GM10266 (cell line): Measurements from ENCODE around the gene WDR44.

Experiments
- DNase-seq: peaks from one replicate; pipeline ENCODE4 v3.0.0; 2012; ENCODE audit errors: extremely low spot score
- TF ChIP-seq, protein P1 (sequence below): IDR thresholded peaks from 2 replicates; pipeline ENCODE4 v1.5.1; 2012; ENCODE audit warnings: mild to moderate bottlenecking, low read depth; ENCODE audit not compliant: control insufficient read depth, insufficient read depth; ENCODE audit errors: missing control alignments

The WDR44 gene

DNA sequence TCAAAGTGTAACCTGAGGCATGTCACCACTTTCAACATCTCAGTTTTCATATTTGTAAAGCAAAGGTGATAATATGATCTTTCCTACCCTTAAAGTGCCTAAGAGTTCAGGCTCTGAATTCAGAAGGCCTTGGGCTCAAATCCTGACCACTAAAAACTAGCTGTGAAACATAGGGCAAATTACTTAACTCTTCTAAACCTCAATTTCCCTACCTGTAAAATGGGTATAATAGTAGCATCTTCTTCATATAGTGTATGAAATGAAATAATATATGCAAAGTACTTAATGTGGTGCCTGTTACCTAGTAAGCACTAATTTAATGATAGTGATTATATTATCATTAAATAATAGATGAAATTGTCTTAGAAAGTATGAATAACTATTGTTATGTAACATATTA lies 7.0 kb upstream of the WDR44 start:
- TF ChIP-seq, protein P1, sequence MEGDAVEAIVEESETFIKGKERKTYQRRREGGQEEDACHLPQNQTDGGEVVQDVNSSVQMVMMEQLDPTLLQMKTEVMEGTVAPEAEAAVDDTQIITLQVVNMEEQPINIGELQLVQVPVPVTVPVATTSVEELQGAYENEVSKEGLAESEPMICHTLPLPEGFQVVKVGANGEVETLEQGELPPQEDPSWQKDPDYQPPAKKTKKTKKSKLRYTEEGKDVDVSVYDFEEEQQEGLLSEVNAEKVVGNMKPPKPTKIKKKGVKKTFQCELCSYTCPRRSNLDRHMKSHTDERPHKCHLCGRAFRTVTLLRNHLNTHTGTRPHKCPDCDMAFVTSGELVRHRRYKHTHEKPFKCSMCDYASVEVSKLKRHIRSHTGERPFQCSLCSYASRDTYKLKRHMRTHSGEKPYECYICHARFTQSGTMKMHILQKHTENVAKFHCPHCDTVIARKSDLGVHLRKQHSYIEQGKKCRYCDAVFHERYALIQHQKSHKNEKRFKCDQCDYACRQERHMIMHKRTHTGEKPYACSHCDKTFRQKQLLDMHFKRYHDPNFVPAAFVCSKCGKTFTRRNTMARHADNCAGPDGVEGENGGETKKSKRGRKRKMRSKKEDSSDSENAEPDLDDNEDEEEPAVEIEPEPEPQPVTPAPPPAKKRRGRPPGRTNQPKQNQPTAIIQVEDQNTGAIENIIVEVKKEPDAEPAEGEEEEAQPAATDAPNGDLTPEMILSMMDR: no peak
- no peak for DNase-seq

DNA sequence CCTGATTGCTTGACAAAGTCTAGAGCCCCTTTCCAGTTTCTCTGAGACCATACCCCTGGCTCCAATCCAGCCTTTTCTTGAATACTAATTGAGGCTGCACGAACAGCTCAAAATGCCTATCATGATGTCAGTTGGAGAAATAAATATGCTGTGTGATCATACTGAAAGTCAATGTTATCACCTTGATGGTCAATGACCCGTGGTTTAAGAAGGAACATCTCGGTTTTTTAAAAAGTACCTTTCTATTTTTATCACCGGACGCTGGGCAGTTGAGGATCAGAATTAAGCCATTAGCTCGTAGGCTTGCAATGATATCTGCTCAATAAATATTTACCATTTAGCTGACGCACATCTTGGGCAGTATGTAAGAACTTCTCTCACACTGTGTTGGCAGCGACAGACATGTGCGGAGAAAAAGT lies 852 bp upstream of the WDR44 start:
- TF ChIP-seq, protein P1: no peak
- no peak for DNase-seq

DNA sequence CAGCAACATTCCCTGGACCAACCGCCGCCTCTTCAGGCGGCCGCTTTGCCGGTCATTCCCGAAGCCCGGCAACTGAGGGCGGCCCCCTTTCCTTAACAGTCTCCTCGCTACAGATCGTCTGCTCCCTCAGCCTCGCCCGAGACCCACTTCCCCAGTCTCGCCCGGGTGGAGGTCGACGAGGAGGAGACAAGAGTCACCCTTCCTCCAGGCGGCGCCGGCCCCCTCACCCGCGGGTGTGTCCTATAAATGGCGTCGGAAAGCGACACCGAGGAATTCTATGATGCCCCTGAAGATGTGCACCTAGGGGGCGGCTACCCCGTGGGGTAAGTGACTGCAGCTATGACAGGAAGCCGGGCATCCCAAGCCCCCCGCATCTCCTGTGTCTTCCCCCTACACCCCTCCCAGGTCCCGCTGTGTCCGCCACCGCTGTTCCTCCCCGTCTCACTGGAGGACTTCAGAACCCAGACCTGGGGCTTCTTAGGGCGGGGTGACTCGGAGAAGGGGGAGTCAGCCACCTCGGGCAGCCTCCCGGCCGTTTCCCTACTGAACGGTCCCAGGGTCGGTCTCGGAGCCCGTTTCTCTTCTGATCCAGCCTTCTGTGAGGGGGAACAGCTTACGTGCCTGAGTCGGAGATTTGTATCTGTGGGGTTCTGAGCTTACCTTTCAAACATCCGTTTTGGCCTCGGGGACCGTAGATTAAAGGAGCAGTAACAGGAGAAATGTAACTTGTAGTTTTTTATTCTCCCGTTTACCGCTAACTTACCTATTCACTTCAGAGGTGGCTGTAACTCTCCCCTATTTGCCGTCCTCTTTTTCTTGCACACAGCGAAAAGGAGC lies 570 bp downstream of the WDR44 start:
- no peak for DNase-seq
- TF ChIP-seq, protein P1: no peak

DNA sequence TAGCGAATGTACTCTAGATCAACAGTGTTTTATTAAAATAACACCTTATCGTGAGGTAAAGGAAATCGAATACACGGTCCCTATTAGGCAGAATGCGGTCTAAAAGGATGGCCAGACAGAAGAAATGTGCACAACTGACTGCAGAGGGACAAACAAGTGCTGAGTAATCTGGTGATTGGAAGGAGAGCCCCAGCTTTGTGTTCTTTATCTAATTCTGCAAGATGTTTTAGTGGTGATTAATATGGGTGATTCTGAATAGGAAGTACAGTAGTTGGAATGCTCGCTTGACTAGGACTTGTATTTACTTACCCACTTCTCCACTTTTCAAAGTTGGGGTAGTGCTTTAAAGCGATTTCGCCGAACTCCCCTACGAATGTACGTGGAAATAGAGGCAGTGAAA lies 1.2 kb downstream of the WDR44 start:
- DNase-seq: no peak

DNA sequence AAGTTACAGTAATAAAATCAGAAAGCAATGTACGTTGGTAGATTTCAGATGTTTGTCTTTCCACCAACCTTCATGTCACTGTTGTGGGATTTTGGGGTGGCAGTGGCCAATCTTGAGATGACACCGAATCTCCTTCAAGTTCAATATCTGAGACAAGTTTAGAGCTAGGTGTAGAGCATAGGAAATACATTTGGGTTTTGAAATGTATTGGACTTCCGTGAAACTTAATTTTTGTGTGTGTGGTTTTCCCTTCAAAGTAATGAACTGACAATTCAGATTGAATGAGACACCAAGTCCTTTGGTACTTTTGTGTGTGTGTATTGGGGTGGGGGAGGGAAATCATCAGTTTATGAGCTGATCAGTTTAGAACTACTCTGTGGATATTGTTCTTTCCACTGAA lies 1.8 kb downstream of the WDR44 start:
- TF ChIP-seq, protein P1: no peak
- DNase-seq: no peak

More for the DNA sequence above, 1.2 kb downstream of the WDR44 start:
- TF ChIP-seq, protein P1: no peak

DNA sequence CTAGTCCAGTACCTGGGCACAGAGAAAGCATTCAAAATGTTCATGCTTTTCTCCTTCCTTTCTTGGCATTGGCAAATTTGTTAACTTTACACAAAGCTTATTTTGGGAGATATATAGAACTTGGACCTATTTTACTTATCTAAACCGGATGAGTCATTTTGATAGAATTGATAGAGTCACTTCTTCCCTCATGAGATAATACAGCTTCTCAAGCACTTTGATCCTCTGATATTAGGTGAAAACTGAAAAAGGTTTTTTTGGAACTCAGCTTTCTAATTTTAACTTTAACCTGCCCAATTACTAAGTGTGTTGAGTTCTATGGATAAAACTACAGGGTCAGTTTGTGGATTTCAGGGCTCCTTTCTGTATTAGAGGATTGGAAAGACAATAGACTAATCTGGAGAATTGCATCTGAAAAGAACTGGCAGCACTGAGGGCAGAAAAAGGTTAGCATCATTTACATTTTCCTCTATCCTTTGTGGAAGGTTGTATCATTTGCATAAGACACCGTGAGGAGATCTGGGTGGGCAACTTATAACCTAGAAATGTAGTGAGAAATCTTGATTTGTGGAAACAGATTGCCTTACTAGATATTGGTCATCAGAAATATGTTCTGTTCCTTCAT lies 2.4 kb downstream of the WDR44 start:
- TF ChIP-seq, protein P1: no peak
- DNase-seq: no peak

DNA sequence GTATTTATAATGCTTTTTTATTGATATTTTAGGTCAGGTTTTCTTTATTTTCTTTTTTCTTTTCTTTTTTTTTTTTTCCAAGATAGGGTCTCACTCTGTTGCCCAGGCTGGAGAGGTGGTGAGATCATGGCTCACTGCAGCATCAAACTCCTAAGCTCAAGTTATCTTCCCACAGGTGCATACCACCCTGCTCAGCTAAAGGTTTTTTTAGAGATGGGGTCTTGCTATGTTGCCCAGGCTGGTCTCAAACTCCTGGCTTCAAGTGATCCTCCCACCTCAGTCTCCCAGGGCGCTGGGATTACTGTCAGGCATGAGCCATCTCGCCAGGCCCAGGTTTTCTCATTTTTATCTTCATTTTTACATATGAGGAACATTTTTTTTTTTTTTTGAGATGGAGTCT lies 3.3 kb downstream of the WDR44 start:
- DNase-seq: no peak
- TF ChIP-seq, protein P1: no peak
